Measurements from ENCODE around the gene NOXO1. TPM values are rescaled to one million over a fixed set of nuclear protein-coding genes. Genes with fewer than 3 reads are reported as not detected.

NOXO1 gene
- total and polyA plus RNA-seq, 2 experiments from 2014 or later, result 2.3 to 6.0 TPM

DNA sequence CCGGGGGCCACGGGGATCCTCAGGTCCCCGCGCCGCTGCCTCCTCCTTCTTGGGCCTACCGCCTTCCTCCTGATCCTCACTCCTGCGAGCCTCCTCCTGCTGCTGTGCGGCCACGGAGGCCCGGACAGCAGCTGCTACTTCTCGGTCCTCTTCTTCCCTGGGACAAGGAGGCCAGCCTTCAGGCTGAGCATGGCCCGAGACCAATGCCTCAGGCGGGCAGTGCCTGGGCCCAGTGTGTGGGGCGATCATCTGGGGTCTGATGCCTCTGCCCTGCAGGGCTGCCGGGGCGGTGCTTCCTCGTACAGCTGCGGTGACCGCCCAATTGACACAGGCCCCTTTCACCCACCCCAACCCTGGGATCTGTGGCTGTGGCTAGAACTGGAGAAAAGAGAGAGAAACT lies 19.8 kb upstream of the NOXO1 start:
- H4K20me1 ChIP-seq (ENCODE audit: insufficient read depth, poor library complexity, severe bottlenecking), result peaks cover 29% of the 10 kb centered on the region
- H3K4me1 ChIP-seq (ENCODE audit: insufficient read depth), result peaks cover 15% of the 10 kb centered on the region
- H3K79me2 ChIP-seq, result peaks cover 27% of the 10 kb centered on the region
- TF ChIP-seq EZH2 (IDR thresholded peaks at IDR 0.05; ENCODE audit: borderline replicate concordance) (no peak), EZH2phosphoT487 (IDR thresholded peaks at IDR 0.05; ENCODE audit: low read depth, severe bottlenecking, unreplicated experiment) (no peak)
- TF ChIP-seq, protein P1, sequence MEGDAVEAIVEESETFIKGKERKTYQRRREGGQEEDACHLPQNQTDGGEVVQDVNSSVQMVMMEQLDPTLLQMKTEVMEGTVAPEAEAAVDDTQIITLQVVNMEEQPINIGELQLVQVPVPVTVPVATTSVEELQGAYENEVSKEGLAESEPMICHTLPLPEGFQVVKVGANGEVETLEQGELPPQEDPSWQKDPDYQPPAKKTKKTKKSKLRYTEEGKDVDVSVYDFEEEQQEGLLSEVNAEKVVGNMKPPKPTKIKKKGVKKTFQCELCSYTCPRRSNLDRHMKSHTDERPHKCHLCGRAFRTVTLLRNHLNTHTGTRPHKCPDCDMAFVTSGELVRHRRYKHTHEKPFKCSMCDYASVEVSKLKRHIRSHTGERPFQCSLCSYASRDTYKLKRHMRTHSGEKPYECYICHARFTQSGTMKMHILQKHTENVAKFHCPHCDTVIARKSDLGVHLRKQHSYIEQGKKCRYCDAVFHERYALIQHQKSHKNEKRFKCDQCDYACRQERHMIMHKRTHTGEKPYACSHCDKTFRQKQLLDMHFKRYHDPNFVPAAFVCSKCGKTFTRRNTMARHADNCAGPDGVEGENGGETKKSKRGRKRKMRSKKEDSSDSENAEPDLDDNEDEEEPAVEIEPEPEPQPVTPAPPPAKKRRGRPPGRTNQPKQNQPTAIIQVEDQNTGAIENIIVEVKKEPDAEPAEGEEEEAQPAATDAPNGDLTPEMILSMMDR (IDR thresholded peaks at IDR 0.05; ENCODE audit: poor library complexity), result no peak
- 97% methylated on average over 19 of the region's 19 CpGs for WGBS (ENCODE audit: low lambda C conversion rate, missing lambda C conversion rate)
- no peak overlapping the region for H3K4me3 ChIP-seq
- H2AFZ ChIP-seq, result no peak overlapping the region
- H3K9me2 ChIP-seq (replicated peaks; ENCODE audit: insufficient read depth), result no peaks in the 10 kb centered on the region
- H3K27ac ChIP-seq, result no peak overlapping the region
- no peaks in the 10 kb centered on the region for H3K27me3 ChIP-seq
- no peaks in the 10 kb centered on the region for H3K9me3 ChIP-seq (ENCODE audit: low read depth)
- H3K36me3 ChIP-seq (replicated peaks; ENCODE audit: insufficient read depth, low read depth), result no peaks in the 10 kb centered on the region
- no peak for DNase-seq (ENCODE audit: low spot score)
- no peak overlapping the region for H3K4me2 ChIP-seq

DNA sequence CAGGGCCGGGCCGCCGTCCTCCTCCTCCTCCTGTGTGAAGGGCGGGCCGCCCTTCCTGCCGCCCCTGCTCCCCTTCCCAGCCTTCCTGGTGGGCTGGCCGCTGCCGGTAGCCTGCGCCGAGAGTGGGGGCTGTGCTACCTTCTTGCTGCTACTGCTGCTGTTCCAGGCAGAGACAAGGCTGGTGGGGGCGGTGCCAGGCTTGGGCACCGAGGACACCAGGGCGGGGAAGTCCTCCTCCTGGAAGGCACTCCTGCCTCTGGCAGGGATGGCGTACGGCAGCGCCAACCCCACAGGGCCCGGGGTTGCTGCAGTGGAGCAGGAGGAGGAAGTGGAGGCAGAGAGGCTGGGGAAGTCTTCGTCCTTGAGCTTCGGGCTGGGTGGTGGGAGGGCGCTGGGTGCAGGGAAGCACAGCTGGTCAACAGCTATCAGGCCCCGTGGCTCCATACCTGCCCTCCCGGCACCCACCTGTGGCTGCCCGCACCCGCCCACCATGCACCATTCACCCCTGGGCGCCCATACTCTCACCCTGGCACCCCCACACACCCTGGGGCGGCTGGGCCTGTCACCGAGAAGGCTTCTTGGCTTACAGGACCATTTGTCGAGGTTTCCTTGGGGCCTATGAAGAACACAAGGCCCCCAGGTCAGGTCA lies 18.7 kb upstream of the NOXO1 start:
- Histone ChIP-seq H4K20me1 (ENCODE audit: insufficient read depth, poor library complexity, severe bottlenecking) (peaks cover 18% of the 10 kb centered on the region), H2AFZ (no peak overlapping the region), H3K36me3 (replicated peaks; ENCODE audit: insufficient read depth, low read depth) (no peaks in the 10 kb centered on the region)

DNA sequence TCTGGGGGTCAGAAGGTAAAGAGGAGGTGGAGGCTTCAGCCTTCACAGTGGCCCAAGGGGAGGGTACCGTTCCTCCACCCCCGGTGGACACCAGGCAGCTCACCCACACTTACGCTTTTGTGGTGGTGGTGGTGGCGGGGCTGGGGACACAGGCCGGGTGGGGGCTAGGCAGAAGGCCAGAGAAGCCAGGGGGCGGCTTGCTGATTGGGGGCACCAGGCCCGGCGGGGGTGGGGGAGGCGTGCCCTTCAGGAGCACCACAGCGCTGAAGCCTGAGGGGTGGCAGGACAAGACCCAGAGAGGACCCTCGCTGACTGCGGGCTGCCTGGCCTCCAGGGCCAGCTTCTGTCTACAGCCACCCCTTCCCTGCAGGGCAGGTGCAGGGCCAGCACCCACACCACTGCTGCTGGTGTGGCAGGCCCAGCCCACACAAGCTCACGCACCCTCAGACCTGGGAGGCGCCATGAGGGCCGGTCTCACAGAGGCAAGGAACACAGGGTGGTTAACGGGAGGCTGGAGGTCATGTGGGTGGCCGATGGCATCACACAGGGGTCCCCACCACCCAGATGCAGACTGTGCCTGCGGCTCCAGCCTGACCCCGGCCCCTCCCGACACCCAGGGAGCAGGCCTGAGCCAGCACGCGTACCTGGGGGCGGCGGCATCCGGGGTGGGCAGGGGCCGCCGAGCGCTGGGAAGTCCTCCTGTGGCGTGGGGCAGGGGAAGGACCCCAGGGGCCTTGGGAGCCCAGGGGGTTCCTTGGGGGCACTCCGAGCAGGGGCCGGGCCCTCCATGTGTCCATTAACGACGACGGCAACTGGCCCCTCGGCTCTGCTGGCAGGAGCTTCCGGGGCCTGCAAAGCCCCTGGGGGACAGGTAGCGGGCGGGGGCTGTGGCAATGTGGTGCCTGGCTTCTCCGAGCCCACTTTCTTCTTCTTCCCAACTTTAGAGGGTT lies 17.9 kb upstream of the NOXO1 start:
- Histone ChIP-seq H3K27ac (no peak overlapping the region), H3K9me3 (ENCODE audit: low read depth) (no peaks in the 10 kb centered on the region), H3K27me3 (no peaks in the 10 kb centered on the region), H2AFZ (no peak overlapping the region), H3K36me3 (replicated peaks; ENCODE audit: insufficient read depth, low read depth) (no peaks in the 10 kb centered on the region), H3K4me3 (no peak overlapping the region), H3K4me2 (no peak overlapping the region), H3K79me2 (peaks cover 8% of the 10 kb centered on the region), H3K4me1 (ENCODE audit: insufficient read depth) (peaks cover 12% of the 10 kb centered on the region), H3K9me2 (replicated peaks; ENCODE audit: insufficient read depth) (no peaks in the 10 kb centered on the region), H4K20me1 (ENCODE audit: insufficient read depth, poor library complexity, severe bottlenecking) (peaks cover 12% of the 10 kb centered on the region)
- 98% methylated on average over 31 of the region's 39 CpGs for WGBS (ENCODE audit: low lambda C conversion rate, missing lambda C conversion rate)
- no peak for TF ChIP-seq EZH2phosphoT487 (IDR thresholded peaks at IDR 0.05; ENCODE audit: low read depth, severe bottlenecking, unreplicated experiment)
- no peak for TF ChIP-seq EZH2 (IDR thresholded peaks at IDR 0.05; ENCODE audit: borderline replicate concordance)
- TF ChIP-seq, protein P1 (IDR thresholded peaks at IDR 0.05; ENCODE audit: poor library complexity), result no peak
- DNase-seq (ENCODE audit: low spot score), result no peak

More for the DNA sequence above, 18.7 kb upstream of the NOXO1 start:
- Histone ChIP-seq H3K4me2 (no peak overlapping the region), H3K27ac (no peak overlapping the region), H3K4me1 (ENCODE audit: insufficient read depth) (peaks cover 15% of the 10 kb centered on the region), H3K27me3 (no peaks in the 10 kb centered on the region), H3K79me2 (peaks cover 17% of the 10 kb centered on the region), H3K4me3 (no peak overlapping the region), H3K9me2 (replicated peaks; ENCODE audit: insufficient read depth) (no peaks in the 10 kb centered on the region), H3K9me3 (ENCODE audit: low read depth) (no peaks in the 10 kb centered on the region)
- DNase-seq (ENCODE audit: low spot score), result no peak
- no peak for TF ChIP-seq EZH2 (IDR thresholded peaks at IDR 0.05; ENCODE audit: borderline replicate concordance)
- TF ChIP-seq EZH2phosphoT487 (IDR thresholded peaks at IDR 0.05; ENCODE audit: low read depth, severe bottlenecking, unreplicated experiment), result no peak
- TF ChIP-seq, protein P1 (IDR thresholded peaks at IDR 0.05; ENCODE audit: poor library complexity), result no peak
- WGBS (ENCODE audit: low lambda C conversion rate, missing lambda C conversion rate), result 98% methylated on average over 25 of the region's 28 CpGs
